ENCODE data around the gene PCDH15.

DNA sequence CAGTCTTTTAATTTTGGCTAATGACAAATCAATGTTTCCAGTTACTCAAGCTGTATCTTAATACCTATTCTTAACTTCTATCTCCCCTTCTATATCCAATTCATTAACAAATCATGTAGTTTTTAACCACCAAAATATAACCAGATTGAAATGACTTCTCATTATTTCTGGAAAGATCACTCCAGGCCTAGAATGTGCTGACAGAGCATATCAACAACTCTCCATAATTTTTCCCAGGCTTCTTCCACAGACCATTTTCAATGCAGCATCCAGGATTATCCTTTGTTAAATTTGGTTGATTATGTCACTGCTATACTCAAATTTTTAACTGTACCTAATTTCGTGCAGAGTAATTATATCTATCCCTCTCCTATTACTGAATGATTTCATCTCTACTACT, 704.1 kb downstream of the PCDH15 start:
- TF ChIP-seq GATA2 (IDR thresholded peaks at IDR 0.05; ENCODE audit: low read depth, low read length) (no peak), GATA3 (IDR thresholded peaks at IDR 0.05; ENCODE audit: low read depth, low read length) (no peak)
